ENCODE measurements around the gene ADAD2.
"Not testable (repeated sequence)": the region's sequence is repeated elsewhere in the genome, so short reads cannot be mapped to it uniquely, and the experiment has no call there.

- TF ChIP-seq CTCF (conservative IDR thresholded peaks at IDR 0.05 in 1 of 2, IDR thresholded peaks at IDR 0.05 in 1 of 2; ENCODE audit: extremely low read depth in 1 of 2, insufficient read depth in 1 of 2, low read depth in 1 of 2, low read length in 2 of 2); EZH2 (IDR thresholded peaks at IDR 0.05; ENCODE audit: borderline replicate concordance, low read length): not testable (repeated sequence)
Measured at GRCh38 chr16:84216144-84216543, 25.2 kb downstream of the ADAD2 start.
